Amygdala (tissue), 56 donors: ENCODE measurements around the gene KISS1R.
A peak's percentile ranks its signal among the peaks of the same experiment; 100 is the strongest.

Source experiments
- DNase-seq, 56 donors: peaks; one replicate each; lab custom pipeline; 2025; lab: John Stamatoyannopoulos, UW

KISS1R gene

GRCh38 chr19:917323-918151 is at the start of gene KISS1R:
Gene KISS1R, plus strand, starts transcription at chr19:917333. Its CDS starts 170 bp downstream, at chr19:917503.
- DNase-seq, result no peak

DNA sequence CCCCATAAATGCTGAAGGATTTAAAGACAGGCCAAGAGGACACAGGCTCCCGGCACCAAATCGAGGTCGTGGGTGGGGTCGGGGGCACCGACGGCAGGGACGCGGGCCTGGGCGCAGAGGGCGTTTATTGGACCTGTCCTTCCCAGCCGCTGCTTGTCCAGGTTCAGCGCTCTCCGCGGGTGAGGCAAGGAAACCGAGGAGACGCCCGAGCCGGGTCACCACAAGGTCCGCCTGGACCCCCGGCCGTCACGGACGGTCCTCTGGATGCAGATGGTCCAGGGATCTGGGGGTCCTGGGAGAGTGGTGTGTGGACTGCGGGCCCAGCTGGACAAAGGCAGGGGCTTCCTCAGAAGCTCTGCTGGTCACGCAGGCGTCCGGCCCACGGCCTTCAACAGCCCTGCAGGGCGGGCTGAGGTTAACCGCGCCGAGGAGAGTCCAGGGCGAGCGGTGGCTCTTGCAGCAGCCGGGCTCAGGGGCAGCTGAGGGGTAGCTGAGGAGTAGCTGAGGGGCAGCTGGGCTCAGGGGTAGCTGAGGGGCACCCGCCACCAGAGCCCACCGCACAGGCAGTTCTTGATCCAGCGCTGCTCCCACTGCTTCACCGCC is 49.2 kb upstream of the KISS1R start:
- DNase-seq, result no peak

- DNase-seq, result no peak
These were observed 48.5 kb upstream of the KISS1R start for GRCh38 chr19:868458-869244.

DNA sequence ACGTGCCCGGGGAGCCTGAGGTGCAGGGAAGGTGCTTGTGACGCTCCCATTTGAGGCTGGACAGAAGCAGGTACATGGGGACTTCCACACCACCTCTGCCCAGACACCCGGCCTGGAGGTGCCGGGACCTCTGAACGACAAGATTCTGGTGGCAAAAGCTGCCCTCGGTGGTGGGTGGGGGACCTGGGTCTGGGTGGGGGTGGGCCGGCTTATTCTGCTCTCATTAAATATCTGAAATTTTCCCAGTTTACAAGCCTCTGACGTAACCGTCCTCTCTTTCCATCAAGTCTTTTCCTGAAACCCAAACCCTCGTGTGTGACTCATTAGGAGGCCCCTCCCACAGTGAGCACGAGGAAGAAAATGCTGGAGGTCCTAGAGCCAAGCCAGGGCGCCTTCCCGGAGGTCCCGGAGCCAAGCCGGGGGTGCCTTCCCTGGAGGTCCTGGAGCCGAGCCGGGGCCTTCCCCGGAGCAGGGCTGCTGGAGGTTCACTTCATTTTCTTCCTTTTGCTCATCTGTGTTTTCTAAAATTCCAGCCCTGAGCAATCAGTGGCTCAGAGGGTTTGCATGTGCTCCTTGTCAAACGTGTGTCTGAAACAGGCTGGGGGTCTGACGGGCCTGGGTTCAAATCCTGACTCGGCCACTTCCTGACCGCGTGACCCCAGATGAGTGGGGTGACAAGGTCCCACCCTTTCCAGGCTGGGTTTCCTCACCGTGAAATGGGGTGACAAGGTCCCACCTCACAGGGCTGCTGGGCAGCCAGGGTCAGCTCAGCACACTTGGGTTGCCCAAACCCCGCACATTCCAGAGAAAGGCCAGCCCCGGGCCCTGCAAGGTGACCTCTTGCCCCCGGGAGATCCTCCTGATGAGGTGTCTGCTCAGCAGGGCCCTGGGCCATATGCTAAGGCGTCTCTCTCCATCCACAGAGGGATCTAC is 47.6 kb upstream of the KISS1R start:
- no peak for DNase-seq

DNA sequence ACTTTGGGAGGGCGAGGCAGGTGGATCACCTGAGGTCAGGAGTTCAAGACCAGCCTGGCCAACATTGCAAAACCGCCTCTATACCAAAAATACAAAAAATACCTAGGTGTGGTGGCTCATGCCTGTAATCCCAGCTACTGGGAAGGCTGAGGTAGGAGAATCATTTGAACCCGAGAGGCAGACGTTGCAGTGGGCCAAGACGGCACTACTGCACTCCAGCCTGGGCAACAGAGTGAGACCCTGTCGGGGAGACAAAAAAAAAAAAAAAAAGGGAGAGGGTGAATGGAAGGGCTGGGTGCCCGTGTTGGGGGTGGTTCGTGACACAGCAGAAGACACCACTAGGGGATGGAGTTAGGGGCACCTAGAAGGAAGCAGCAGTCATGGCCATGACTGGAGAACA is 46.8 kb upstream of the KISS1R start:
- no peak for DNase-seq

- DNase-seq, result peak in 25 of 56 donors; percentile 11 to 71 (median 32)
These were observed 46.2 kb upstream of the KISS1R start for GRCh38 chr19:870963-871401.

- DNase-seq, result no peak
These were observed 45.5 kb upstream of the KISS1R start for GRCh38 chr19:871446-872265.

GRCh38 chr19:872266-872951 is 44.7 kb upstream of the KISS1R start:
- peak in 1 of 56 donors; percentile 11 for DNase-seq

GRCh38 chr19:873084-873483 is 44.0 kb upstream of the KISS1R start:
- DNase-seq, result no peak

- no peak for DNase-seq
These were observed 43.5 kb upstream of the KISS1R start for GRCh38 chr19:873561-874041.

DNA sequence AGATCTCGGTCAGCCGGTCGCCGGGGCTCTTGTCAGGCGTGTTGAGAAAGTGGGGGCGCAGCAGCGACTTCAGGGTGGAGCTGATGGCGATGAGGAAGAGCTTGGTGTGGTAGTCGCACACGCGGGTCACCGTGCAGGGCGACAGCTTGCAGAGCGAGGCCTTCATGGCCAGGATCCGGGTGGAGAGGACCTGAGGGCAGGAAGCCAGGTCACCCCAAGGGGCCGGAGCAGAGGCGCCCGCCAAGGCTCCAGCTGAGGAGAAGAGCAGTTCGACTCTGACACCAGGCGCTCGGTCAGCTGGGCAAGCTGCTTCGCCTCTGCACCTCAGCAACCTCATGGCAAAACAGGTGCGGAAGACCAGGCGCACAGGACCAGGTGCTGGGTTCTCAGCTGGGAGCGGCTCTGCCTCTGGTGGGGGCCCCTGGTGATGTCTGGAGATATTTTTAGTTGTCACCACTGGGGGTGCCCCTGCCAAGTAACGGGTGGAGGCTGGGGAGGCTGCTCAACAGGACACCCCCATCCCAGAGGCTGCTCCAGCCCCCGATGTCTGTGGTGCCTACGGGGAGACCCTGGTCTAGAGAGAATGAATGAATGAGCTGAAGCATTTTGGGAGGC is 41.8 kb upstream of the KISS1R start:
- DNase-seq, result no peak

DNA sequence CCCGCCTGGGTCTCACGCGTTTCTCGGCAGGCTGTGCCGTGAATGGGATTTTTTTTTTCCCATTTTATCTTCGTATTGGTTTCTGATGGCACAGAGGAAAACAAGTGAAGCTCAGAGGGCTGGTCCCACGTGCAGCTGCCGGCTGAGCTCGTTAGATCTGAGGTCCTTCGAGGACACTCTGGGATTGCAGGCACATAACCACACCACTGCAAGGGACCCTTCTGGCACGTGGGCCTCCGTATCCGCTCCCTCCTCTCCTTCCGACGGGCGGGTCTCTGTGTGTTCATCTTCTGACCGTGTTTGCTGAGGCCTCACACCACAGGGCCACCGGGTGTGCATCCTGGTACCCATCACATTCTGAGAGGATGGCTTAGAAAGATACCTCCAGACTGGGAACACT is 41.0 kb upstream of the KISS1R start:
- no peak for DNase-seq

DNA sequence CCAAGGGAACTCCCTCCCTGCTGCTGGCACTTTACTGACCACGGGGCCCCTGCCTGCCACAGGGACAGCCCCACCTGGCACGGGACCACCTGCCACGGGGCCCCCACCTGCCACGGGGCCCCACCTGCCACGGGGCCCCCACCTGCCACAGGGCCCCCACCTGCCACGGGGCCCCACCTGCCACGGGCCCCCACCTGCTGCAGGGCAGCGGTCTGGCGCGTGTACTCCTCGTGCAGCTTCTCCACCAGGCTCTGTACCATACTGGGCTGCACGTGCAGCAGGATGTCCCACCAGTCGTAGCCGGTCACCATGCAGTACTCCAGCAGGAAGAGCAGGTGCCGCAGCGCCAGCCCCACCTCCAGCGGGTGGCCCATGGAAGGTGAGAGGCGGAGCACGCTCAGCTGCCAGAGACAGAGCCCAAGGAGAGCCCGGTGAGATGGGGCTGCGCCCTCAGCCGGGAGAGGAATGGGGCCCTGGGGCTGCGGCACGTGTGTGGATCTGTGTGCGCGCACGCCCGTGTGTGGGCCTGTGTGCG is 40.3 kb upstream of the KISS1R start:
- DNase-seq, result no peak

GRCh38 chr19:877992-878660 is 39.0 kb upstream of the KISS1R start:
- peak in 1 of 56 donors; percentile 16 for DNase-seq

GRCh38 chr19:878751-879561 is 38.2 kb upstream of the KISS1R start:
- DNase-seq, result peak in 5 of 56 donors; percentile 19 to 41 (median 35)
